LHCN-M2 (cell line): Measurements from ENCODE around the gene KBTBD4. TPM values are rescaled to one million over a fixed set of nuclear protein-coding genes. Genes with fewer than 3 reads are reported as not detected.
"Not testable (repeated sequence)": the region's sequence is repeated elsewhere in the genome, so short reads cannot be mapped to it uniquely, and the experiment has no call there.

ENCODE experiments used
- DNase-seq: peaks from one replicate; pipeline ENCODE4 v3.0.0-alpha.2; 2012; ENCODE audit warnings: low read depth
- total RNA-seq: library from RNA; depleted of rRNA; stranded (reverse); fragments of >200 nt; gene quantifications from 2 replicates; pipeline ENCODE4 v1.2.3, GENCODE V29; 2014

Gene KBTBD4
- total RNA-seq, 1 experiment from 2014 or later: 30.4 TPM

DNA sequence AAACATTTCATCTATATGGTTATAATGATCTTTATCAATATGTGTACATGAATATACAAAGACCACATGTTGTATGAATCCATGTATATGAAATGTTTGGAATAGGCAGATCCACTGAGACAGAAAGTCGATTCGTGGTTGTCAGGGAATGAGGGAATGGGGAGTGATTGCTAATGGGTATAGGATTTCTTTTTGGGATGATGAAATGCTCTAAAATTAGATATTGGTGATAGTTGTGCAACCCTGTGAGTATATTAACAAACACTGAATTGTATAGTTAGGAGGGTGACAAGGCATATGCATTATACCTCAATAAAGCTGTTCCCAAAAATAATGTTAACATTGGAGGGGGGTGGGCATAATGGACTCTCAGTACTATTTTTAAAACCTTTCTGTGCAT is 18.3 kb downstream of the KBTBD4 start:
- DNase-seq: no peak

DNA sequence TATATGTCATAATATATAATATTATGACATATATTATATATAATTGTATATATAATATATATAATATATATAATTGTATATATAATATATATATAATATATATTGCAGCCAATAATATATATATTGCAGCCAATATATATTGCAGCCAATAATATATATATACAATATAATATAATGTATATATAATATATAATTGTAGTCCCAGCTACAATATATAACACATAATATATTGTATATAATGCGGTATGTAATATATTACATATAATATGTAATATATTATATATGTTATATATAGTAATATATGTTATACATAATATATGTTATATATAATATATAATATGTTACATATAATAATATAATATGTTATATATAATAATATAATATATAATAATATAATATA is 20.1 kb downstream of the KBTBD4 start:
- no peak for DNase-seq

- not testable (repeated sequence) for DNase-seq
Measured at GRCh38 chr11:47557004-47557403, 21.8 kb downstream of the KBTBD4 start.

GRCh38 chr11:47553406-47553743 is 25.4 kb downstream of the KBTBD4 start:
- no peak for DNase-seq

DNA sequence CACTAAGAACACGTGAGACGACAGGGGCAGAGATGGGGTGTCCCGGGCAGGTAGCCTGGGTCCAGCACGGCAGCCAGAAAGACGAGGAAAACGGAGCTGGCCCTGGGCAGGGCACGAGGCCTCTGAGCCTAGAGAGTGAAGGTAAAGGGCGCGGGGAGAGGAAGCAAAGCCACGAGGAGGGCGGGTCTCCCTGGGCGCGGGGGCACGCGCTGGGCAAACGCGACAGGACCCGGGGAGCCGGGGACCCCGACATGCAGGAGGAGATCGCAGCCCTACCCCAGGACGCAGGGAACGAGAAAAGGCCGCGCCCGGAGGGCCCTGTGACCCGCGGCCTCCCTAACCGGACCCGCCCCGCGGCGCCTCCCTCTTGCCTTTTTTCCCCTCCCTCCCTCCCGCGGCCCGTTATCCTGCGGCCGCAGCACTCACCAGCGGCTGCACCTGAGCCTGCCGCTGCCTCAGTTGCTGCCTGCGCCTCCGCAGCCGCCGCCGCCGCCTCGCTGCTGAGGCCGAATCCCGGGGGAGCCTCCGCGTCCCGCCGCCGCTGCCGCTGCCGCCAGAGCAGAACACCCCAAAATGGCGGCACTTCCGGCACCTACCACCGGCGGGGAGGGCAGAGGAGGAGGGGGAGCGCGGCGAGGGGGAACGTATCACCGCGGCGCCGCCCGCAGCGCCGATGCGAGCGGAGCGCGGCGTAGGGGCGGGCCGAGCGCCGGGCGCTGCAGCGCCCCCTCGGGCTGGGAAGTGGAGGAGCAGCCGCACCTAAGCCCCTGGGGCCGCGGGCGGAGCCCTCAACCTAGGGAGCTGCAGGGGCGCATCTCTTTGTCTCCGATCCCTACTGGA is 26.0 kb downstream of the KBTBD4 start, which contains the start of gene CELF1:
Gene CELF1 (minus strand): TSS at position 567 of the 840 bp plus-strand sequence. CDS start 53,609 bp downstream, outside the sequence.
- DNase-seq: peak; percentile 87

DNA sequence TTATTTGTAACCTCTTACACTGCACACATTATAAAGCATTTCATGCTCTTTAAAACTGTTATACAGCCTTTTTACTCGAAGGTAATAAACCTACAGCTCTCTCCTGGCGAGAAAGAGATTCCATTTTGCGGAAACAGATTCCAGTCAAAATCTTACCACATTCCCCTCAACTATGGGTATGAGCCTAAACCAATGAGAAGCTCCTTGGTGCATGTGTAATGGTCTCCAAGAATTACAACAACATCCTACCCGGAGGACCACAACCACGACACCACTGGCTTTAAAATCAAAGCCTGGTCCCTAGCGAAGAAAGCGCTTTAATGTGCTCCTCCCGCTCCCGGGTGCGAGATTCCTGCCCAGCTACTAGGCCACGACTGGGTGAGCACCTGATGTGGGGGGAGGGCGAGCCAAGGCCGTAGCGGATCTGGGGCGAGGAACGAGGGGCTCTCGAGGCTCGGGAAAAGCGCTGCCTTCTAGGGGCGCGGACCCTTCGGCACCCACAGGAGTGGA is 26.7 kb downstream of the KBTBD4 start:
- peak; percentile 39 for DNase-seq

GRCh38 chr11:47551086-47551485 is 27.7 kb downstream of the KBTBD4 start:
- DNase-seq: peak; percentile 66

- DNase-seq: no peak
Measured at GRCh38 chr11:47550288-47551047, 28.3 kb downstream of the KBTBD4 start.

- DNase-seq: not testable (repeated sequence)
Measured at GRCh38 chr11:47546274-47546673, 32.5 kb downstream of the KBTBD4 start.

- no peak for DNase-seq
Measured at GRCh38 chr11:47545298-47545697, 33.5 kb downstream of the KBTBD4 start.

- DNase-seq: no peak
Measured at GRCh38 chr11:47541070-47541469, 37.7 kb downstream of the KBTBD4 start.

- no peak for DNase-seq
Measured at GRCh38 chr11:47539681-47540039, 39.1 kb downstream of the KBTBD4 start.

DNA sequence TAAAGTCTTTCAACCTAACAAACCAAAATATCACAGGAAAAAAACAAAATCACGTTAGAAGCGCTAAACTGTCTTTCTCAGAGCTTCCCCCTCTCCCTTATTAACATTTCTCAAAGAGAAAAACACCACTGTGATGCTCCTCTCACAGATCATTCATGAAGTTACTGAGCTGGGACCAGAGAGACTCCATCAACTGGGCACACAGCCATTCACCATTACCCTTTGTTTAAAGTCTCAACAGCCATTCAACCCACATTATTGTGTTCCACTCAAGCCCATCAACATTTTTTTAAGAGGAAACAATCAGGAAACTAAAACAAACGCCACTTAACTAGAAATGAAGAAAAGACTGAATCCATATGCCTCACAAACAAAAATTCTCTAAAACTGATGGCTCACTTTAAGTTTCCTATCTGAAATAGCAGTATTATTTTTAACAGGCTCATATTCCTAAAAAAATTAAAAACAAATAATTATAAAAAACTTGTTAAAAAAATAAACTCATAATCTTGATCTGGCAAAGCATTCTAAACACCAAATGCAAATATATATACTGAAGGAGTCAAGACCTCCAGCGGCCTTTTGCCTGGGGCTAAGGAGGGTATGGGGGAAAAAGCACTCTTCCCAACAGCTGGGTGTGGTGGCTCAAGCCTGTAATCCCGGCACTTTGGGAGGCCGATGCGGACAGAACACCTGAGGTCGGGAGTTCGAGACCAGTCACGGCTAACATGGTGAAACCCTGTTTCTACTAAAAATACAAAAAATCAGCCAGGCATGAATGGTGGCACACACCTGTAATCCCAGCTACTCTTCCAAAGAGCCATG is 39.8 kb downstream of the KBTBD4 start:
- no peak for DNase-seq

- DNase-seq: no peak
Measured at GRCh38 chr11:47536915-47537314, 41.9 kb downstream of the KBTBD4 start.

DNA sequence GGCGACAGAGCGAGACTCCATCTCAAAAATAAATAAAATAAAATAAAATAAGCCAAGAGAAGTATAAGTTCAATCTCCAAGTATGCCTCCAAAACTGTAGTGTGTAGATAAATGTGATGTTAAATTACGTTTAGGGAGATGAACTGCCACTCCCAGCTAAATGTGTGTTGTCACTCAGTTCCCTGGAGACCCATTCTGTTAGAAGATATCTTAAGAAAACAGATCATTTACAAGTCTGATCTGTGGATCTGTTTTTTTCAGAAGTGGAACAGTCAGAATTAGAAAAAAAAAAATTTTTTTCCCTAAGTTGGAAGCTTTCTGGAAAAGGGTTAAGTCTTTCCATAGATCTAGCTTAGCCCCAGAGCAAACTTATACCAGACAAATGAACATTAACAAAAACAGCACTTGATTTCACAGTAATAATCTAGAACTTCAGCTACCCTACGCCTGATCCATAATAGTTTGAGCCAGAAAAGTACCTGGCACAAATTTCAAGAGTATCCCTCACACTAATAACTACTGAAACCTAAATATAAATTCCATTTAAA is 44.0 kb downstream of the KBTBD4 start:
- no peak for DNase-seq

DNA sequence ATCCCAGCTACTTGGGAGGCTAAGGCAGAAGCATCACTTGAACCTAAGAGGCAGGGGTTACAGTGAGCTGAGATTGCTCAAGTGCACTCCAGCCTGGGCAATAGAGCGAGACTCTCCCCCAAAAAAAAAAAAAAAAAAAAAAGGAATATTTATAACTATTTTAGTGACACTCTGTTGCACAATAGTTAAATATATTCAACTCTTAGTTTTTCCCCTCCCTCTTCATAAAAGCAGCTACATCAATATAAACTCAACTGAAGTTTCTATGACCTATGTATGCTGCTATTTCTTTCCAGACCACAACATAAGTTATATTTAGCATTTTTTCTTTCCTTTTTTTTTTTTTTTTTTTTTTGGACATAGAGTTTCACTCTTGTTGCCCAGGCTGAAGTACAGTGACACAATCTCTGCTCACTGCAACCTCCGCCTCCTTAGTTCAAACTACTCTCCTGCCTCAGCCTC is 45.0 kb downstream of the KBTBD4 start:
- peak; percentile 74 for DNase-seq

GRCh38 chr11:47532597-47533213 is 46.1 kb downstream of the KBTBD4 start:
- DNase-seq: no peak

- DNase-seq: no peak
Measured at GRCh38 chr11:47531666-47532065, 47.1 kb downstream of the KBTBD4 start.

- DNase-seq: not testable (repeated sequence)
Measured at GRCh38 chr11:47530721-47531120, 48.0 kb downstream of the KBTBD4 start.

- DNase-seq: no peak
Measured at GRCh38 chr11:47529951-47530350, 48.8 kb downstream of the KBTBD4 start.

GRCh38 chr11:47527186-47527585 is 51.6 kb downstream of the KBTBD4 start:
- no peak for DNase-seq
